ENCODE results near the gene CCR5. TPM values are rescaled to one million over a fixed set of nuclear protein-coding genes. Genes with fewer than 3 reads are reported as not detected.
A peak's percentile ranks its signal among the peaks of the same experiment; 100 is the strongest.

Gene CCR5
- total and polyA plus RNA-seq, 9 of the 15 experiments (the other 6 are each of a cell fraction or from before 2014, with no cell fraction given) = not detected

DNA sequence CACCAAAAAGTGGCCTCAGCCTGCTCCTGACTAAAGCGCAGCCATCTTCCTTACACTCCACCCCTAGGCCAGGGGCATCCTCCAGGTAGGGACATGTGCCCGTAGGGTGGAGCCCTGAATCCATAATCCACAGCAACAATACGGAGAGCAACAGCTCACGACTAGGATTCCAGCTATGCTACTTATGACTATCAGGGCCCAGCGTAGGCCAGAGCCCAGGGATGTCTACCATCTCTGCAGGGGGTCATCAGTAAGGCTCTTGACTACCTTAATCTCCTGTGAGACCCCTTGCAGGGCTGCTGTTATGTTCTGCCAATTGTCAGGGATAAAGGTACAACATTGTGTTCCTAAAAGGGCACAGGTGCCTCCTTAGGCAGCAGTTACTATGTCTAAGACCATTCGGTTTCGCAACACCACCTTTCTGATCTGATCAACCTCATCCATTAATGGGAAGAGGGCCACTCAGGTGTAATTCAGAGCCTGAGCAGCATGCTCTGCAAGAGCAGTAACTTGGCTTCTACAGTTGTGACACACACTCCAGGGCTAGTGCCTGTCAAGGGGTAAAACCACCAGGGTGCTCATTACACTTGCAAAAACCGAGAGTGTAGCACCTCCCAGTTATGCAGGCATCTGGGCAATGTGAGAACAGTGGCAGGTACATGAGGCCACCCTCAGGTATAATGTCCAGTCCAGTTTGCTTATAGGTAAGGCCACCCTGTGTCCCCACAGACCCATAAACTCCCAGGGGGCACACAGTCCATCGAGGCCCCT, 47.3 kb downstream of the CCR5 start:
- Histone ChIP-seq H3K9me3 (replicated peaks; ENCODE audit: control insufficient read depth, insufficient read depth, low read depth, low read length) (no peaks in the 10 kb centered on the region; the same call in 1 of the 2 replicates), H3K36me3 (ENCODE audit: control insufficient read depth, insufficient read depth, low read length) (no peaks in the 10 kb centered on the region), H2AFZ (ENCODE audit: low read depth, low read length) (no peak overlapping the region), H3K9me1 (ENCODE audit: control insufficient read depth, insufficient read depth, low read length) (no peaks in the 10 kb centered on the region), H3K4me2 (ENCODE audit: insufficient read depth, low read length) (no peak overlapping the region), H3K4me3 (no peak overlapping the region), H3K9ac (ENCODE audit: insufficient read depth in 1 of 2, low read depth in 2 of 2, low read length in 2 of 2) (no peak overlapping the region), H3K4me1 (replicated peaks in 1 of 2; ENCODE audit: control insufficient read depth in 2 of 2, insufficient read depth in 2 of 2, low read length in 2 of 2) (peaks cover 6 to 22% of the 10 kb centered on the region in 2 experiments; a peak in 4 of 5 replicates), H4K20me1 (replicated peaks; ENCODE audit: control insufficient read depth, insufficient read depth, low read length) (no peaks in the 10 kb centered on the region), H3K27ac (ENCODE audit: extremely low read depth, low read depth, low read length) (no peak overlapping the region), H3K79me2 (ENCODE audit: control insufficient read depth, insufficient read depth, low read length) (no peaks in the 10 kb centered on the region), H3K27me3 (ENCODE audit: control insufficient read depth in 2 of 2, insufficient read depth in 2 of 2, low read length in 2 of 2) (no peaks in the 10 kb centered on the region)
- ATAC-seq = no peak
- intact Hi-C loops (cut with micrococcal nuclease) = no loop called here
- in situ Hi-C loops (cut with MboI) = loop anchor here (25.0 kb wide), 1 partner anchor 1381 kb away; the partner anchor contains the start of gene CLEC3B
- no peak for DNase-seq (ENCODE audit: extremely low read depth in 1 of 4, low spot score in 3 of 4)
- no TSS peak for BruUV-seq (replicated peaks)
- POLR2A ChIA-PET = interaction anchor here (0.6 to 1.6 kb wide), 2 partner anchors 8 to 10 kb away, joined by 3 to 7 read pairs; partner anchors contain the start of gene CCRL2
- CTCF ChIA-PET (ENCODE audit: low intra/inter-chr PET ratio) = no interaction called here
- WGBS (ENCODE audit: insufficient coverage, low coverage, missing lambda C conversion rate) = 50% methylated on average over 9 of the region's 9 CpGs
- TF ChIP-seq CEBPG (CRISPR knock-in tag; IDR thresholded peaks at IDR 0.05) (no peak), CEBPG (tag; conservative IDR thresholded peaks at IDR 0.05 in 1 of 2, IDR thresholded peaks at IDR 0.05 in 1 of 2) (0 out of 4 replicates have a peak, but pooled peaks of 1 of the 2 experiments have one; percentile 11), NCOA2 (IDR thresholded peaks at IDR 0.05; ENCODE audit: partially characterized antibody in 2 of 2) (no peak), CEBPB (tag; IDR thresholded peaks at IDR 0.05) (peak; percentile 84), FOXK2 (conservative IDR thresholded peaks at IDR 0.05 in 1 of 2, IDR thresholded peaks at IDR 0.05 in 1 of 2; ENCODE audit: low read depth in 2 of 2) (no peak), PPARD (CRISPR knock-in tag; IDR thresholded peaks at IDR 0.05) (no peak), ZNF347 (CRISPR knock-in tag; IDR thresholded peaks at IDR 0.05; ENCODE audit: low read depth) (no peak)
- FAIRE-seq = no peak

All from K562 (cell line).